ENCODE data around the gene TMEM42.

The TMEM42 gene

GRCh38 chr3:44910693-44911092, 49.0 kb downstream of the TMEM42 start:
- no peak for DNase-seq (ENCODE audit: low read depth, low spot score)

- peak; percentile 12 for DNase-seq (ENCODE audit: low read depth, low spot score)
These were observed 52.3 kb downstream of the TMEM42 start for GRCh38 chr3:44913868-44914468.

GRCh38 chr3:44914936-44915335, 53.2 kb downstream of the TMEM42 start:
- no peak for DNase-seq (ENCODE audit: low read depth, low spot score)

Data from activated naive CD8-positive, alpha-beta T cell treated with anti-CD3 and anti-CD28 coated beads, Interleukin-2, amount 50 U/mL, for 16 hours (primary cell).